WTC11 (cell line): Measurements from ENCODE around the gene TMTC2.

Experiments
- CREB1 ChIP-seq: sonication (generic); formaldehyde crosslinking; IDR thresholded peaks from 2 replicates; pipeline ENCODE4 v1.8.0; 2023; ENCODE audit warnings: mild to moderate bottlenecking, missing genetic modification reagents
- FOXP1 ChIP-seq: sonication (generic); formaldehyde crosslinking; IDR thresholded peaks from 2 replicates; pipeline ENCODE4 v1.8.0; 2022; ENCODE audit warnings: missing genetic modification reagents, mild to moderate bottlenecking, moderate library complexity, borderline replicate concordance
- NR3C1 ChIP-seq: sonication (generic); formaldehyde crosslinking; conservative IDR thresholded peaks from 2 replicates; pipeline ENCODE4 v1.8.1; 2023; ENCODE audit warnings: low read depth, mild to moderate bottlenecking, missing genetic modification reagents
- TF ChIP-seq, protein P1 (sequence below): fragments of 200-600 bp; IDR thresholded peaks from 2 replicates; pipeline ENCODE4 v1.8.0; 2022; ENCODE audit warnings: antibody characterized with exemption
- TF ChIP-seq, protein P2 (sequence below): sonication (generic); formaldehyde crosslinking; IDR thresholded peaks from 2 replicates; pipeline ENCODE4 v1.8.0; 2022; ENCODE audit warnings: mild to moderate bottlenecking, missing genetic modification reagents
- TF ChIP-seq, protein P3 (sequence below): sonication (generic); formaldehyde crosslinking; conservative IDR thresholded peaks from 2 replicates; pipeline ENCODE4 v1.8.1; 2023; ENCODE audit warnings: mild to moderate bottlenecking, low read depth, missing genetic modification reagents, moderate library complexity
- TF ChIP-seq, protein P4 (sequence below): fragments of 250-450 bp; sonication (Bioruptor Pico); IDR thresholded peaks from 2 replicates; pipeline ENCODE4 v1.9.0; 2021; ENCODE audit warnings: mild to moderate bottlenecking, borderline replicate concordance
- TF ChIP-seq, protein P5 (sequence below): sonication (generic); formaldehyde crosslinking; IDR thresholded peaks from 2 replicates; pipeline ENCODE4 v1.8.1; 2022; ENCODE audit warnings: low read depth, mild to moderate bottlenecking, moderate library complexity, missing genetic modification reagents, borderline replicate concordance
- TF ChIP-seq, protein P6 (sequence below): sonication (generic); formaldehyde crosslinking; IDR thresholded peaks from 2 replicates; pipeline ENCODE4 v1.8.0; 2022; ENCODE audit warnings: mild to moderate bottlenecking, missing genetic modification reagents
- TF ChIP-seq, protein P7 (sequence below): fragments of 250-450 bp; sonication (Bioruptor Pico); IDR thresholded peaks from 2 replicates; pipeline ENCODE4 v2.1.2; 2022; ENCODE audit warnings: mild to moderate bottlenecking, moderate library complexity

DNA sequence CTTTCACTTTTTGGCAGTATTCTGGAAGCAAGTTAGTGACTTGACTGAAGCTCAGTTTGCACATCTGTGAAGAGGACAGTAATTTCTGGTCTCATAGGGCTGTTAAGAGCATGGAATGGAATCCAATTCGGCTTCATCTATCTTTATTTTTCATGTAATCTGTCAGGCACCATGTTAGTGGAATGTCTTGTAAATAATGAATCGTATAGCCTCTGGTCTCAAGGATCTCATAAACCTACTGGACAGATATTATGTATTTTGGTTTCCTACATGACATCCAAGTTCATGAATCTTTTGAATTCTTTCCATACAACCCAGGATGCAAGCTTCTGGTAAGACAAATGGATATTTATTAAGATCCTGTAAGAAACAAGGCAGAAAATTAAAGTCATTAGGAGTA is 24.0 kb downstream of the TMTC2 start:
- TF ChIP-seq, protein P1, sequence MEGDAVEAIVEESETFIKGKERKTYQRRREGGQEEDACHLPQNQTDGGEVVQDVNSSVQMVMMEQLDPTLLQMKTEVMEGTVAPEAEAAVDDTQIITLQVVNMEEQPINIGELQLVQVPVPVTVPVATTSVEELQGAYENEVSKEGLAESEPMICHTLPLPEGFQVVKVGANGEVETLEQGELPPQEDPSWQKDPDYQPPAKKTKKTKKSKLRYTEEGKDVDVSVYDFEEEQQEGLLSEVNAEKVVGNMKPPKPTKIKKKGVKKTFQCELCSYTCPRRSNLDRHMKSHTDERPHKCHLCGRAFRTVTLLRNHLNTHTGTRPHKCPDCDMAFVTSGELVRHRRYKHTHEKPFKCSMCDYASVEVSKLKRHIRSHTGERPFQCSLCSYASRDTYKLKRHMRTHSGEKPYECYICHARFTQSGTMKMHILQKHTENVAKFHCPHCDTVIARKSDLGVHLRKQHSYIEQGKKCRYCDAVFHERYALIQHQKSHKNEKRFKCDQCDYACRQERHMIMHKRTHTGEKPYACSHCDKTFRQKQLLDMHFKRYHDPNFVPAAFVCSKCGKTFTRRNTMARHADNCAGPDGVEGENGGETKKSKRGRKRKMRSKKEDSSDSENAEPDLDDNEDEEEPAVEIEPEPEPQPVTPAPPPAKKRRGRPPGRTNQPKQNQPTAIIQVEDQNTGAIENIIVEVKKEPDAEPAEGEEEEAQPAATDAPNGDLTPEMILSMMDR: no peak
- TF ChIP-seq, protein P2, sequence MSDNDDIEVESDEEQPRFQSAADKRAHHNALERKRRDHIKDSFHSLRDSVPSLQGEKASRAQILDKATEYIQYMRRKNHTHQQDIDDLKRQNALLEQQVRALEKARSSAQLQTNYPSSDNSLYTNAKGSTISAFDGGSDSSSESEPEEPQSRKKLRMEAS (CRISPR knock-in tag): no peak
- TF ChIP-seq, protein P3, sequence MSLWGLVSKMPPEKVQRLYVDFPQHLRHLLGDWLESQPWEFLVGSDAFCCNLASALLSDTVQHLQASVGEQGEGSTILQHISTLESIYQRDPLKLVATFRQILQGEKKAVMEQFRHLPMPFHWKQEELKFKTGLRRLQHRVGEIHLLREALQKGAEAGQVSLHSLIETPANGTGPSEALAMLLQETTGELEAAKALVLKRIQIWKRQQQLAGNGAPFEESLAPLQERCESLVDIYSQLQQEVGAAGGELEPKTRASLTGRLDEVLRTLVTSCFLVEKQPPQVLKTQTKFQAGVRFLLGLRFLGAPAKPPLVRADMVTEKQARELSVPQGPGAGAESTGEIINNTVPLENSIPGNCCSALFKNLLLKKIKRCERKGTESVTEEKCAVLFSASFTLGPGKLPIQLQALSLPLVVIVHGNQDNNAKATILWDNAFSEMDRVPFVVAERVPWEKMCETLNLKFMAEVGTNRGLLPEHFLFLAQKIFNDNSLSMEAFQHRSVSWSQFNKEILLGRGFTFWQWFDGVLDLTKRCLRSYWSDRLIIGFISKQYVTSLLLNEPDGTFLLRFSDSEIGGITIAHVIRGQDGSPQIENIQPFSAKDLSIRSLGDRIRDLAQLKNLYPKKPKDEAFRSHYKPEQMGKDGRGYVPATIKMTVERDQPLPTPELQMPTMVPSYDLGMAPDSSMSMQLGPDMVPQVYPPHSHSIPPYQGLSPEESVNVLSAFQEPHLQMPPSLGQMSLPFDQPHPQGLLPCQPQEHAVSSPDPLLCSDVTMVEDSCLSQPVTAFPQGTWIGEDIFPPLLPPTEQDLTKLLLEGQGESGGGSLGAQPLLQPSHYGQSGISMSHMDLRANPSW (CRISPR knock-in tag): no peak
- TF ChIP-seq, protein P4, sequence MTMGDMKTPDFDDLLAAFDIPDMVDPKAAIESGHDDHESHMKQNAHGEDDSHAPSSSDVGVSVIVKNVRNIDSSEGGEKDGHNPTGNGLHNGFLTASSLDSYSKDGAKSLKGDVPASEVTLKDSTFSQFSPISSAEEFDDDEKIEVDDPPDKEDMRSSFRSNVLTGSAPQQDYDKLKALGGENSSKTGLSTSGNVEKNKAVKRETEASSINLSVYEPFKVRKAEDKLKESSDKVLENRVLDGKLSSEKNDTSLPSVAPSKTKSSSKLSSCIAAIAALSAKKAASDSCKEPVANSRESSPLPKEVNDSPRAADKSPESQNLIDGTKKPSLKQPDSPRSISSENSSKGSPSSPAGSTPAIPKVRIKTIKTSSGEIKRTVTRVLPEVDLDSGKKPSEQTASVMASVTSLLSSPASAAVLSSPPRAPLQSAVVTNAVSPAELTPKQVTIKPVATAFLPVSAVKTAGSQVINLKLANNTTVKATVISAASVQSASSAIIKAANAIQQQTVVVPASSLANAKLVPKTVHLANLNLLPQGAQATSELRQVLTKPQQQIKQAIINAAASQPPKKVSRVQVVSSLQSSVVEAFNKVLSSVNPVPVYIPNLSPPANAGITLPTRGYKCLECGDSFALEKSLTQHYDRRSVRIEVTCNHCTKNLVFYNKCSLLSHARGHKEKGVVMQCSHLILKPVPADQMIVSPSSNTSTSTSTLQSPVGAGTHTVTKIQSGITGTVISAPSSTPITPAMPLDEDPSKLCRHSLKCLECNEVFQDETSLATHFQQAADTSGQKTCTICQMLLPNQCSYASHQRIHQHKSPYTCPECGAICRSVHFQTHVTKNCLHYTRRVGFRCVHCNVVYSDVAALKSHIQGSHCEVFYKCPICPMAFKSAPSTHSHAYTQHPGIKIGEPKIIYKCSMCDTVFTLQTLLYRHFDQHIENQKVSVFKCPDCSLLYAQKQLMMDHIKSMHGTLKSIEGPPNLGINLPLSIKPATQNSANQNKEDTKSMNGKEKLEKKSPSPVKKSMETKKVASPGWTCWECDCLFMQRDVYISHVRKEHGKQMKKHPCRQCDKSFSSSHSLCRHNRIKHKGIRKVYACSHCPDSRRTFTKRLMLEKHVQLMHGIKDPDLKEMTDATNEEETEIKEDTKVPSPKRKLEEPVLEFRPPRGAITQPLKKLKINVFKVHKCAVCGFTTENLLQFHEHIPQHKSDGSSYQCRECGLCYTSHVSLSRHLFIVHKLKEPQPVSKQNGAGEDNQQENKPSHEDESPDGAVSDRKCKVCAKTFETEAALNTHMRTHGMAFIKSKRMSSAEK (CRISPR knock-in tag): no peak
- TF ChIP-seq, protein P5, sequence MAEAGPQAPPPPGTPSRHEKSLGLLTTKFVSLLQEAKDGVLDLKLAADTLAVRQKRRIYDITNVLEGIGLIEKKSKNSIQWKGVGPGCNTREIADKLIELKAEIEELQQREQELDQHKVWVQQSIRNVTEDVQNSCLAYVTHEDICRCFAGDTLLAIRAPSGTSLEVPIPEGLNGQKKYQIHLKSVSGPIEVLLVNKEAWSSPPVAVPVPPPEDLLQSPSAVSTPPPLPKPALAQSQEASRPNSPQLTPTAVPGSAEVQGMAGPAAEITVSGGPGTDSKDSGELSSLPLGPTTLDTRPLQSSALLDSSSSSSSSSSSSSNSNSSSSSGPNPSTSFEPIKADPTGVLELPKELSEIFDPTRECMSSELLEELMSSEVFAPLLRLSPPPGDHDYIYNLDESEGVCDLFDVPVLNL (CRISPR knock-in tag): no peak
- no peak for TF ChIP-seq NR3C1 (CRISPR knock-in tag)
- TF ChIP-seq, protein P6, sequence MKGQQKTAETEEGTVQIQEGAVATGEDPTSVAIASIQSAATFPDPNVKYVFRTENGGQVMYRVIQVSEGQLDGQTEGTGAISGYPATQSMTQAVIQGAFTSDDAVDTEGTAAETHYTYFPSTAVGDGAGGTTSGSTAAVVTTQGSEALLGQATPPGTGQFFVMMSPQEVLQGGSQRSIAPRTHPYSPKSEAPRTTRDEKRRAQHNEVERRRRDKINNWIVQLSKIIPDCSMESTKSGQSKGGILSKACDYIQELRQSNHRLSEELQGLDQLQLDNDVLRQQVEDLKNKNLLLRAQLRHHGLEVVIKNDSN (CRISPR knock-in tag): no peak
- TF ChIP-seq CREB1 (CRISPR knock-in tag): no peak
- TF ChIP-seq, protein P7, sequence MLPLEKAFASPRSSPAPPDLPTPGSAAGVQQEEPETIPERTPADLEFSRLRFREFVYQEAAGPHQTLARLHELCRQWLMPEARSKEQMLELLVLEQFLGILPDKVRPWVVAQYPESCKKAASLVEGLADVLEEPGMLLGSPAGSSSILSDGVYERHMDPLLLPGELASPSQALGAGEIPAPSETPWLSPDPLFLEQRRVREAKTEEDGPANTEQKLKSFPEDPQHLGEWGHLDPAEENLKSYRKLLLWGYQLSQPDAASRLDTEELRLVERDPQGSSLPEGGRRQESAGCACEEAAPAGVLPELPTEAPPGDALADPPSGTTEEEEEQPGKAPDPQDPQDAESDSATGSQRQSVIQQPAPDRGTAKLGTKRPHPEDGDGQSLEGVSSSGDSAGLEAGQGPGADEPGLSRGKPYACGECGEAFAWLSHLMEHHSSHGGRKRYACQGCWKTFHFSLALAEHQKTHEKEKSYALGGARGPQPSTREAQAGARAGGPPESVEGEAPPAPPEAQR (CRISPR knock-in tag): no peak
- TF ChIP-seq FOXP1 (CRISPR knock-in tag): no peak
